Activated CD4-positive, CD25-positive, alpha-beta regulatory T cell treated with anti-CD3 and anti-CD28 coated beads, Interleukin-2, amount 50 U/mL, for 16 hours (primary cell): Measurements from ENCODE around the gene PTPRM.

Source experiments
- DNase-seq: peaks from one replicate; pipeline ENCODE4 v3.0.0-alpha.2; 2020; ENCODE audit warnings: low read depth, low spot score

Gene PTPRM

GRCh38 chr18:8003878-8004675 lies 437.0 kb downstream of the PTPRM start:
- no peak for DNase-seq

GRCh38 chr18:8004792-8005191 lies 437.7 kb downstream of the PTPRM start:
- DNase-seq = no peak

- no peak for DNase-seq
Measured at GRCh38 chr18:8005870-8006569, 438.9 kb downstream of the PTPRM start.

DNA sequence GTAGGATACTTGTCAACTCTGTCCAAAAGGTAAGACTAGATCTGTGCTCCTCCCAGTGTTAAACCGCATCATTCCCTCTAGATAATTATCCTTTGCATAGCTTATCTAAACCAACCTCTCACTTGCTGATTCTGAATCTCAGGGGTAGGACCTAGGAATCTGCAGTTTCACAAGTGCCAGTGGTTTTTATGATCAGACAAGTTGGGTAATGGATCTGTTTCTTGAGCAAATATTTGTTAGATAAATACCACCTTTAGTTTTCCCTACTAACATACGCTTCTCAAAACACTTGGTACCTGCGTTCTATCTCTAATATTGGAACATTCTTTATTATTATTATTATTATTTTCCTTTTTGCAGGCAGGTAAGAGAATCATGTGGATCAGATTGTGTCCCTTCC lies 439.9 kb downstream of the PTPRM start:
- no peak for DNase-seq

DNA sequence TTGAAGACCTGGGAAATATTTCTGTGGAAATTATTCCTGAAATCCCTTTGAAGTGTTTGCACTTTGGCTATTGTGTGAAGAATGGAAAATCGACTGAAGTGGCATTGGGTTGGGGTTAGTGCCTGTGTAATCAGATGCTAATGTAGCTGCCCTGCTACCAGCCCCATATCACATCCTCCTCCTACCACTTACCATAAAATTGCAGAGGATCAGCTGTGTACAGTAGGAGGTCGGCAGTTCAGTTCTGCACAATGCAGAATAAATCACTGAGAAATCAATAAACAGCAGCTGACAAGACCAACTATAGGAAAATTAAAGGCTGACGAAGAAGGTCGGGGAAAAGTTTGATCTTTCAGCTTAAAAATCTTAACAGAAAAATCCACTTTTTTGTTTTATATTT lies 440.9 kb downstream of the PTPRM start:
- DNase-seq = no peak

- DNase-seq = no peak
Measured at GRCh38 chr18:8011361-8011760, 444.2 kb downstream of the PTPRM start.

DNA sequence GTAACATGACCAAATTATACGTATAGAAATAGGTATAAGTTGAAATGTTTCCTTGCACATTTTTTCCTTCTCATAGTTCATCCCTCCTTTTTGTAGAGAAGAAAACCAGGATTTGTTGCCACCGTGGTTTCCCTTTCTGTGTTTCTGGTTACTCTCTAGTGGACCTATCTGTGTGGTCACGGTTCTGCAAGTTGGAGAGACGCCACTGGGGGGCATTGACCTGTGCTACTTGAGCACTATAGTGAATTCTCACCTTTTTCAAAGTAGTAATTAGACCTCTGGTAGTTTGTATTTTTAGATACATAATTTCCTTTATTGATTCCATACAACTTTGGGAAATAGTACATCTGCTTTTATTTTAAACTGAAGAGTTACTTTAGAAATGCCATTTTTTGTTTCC lies 444.8 kb downstream of the PTPRM start:
- DNase-seq = no peak

- no peak for DNase-seq
Measured at GRCh38 chr18:8018701-8019331, 451.7 kb downstream of the PTPRM start.

DNA sequence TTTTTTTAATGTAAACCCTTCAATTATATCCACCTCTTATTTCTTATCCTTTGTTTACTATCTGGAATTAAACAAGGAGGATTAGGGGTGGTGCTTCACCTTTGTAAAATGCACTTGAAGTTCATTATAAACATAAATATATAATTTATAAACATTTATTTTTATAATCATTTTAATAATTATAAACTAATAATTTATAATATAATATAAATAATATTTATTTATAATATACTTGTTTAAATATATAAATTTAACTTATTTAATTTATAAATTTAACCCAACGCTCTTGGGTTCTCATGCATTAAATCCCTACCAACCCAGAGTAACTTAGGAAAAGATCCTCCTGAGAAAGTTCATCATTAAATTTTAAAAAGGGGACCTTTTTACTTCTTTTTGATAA lies 452.5 kb downstream of the PTPRM start:
- no peak for DNase-seq

GRCh38 chr18:8020132-8020846 lies 453.2 kb downstream of the PTPRM start:
- DNase-seq = no peak

DNA sequence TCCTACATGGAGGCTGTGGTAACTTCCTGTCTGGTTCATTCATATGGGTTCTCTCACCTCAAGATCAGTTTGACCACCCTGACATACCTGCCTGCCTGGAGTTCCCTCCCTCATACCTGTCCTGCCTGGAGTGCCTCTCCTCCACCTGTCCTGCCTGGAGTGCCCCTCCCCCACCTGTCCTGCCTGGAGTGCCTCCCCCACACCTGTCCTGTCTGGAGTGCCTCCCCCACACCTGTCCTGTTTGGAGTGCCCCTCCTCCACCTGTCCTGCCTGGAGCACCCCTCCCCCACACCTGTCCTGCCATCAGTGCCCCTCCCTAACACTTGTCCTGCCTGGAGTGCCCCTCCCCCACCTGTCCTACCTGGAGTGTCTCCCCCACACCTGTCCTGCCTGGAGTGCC lies 461.9 kb downstream of the PTPRM start:
- no peak for DNase-seq

DNA sequence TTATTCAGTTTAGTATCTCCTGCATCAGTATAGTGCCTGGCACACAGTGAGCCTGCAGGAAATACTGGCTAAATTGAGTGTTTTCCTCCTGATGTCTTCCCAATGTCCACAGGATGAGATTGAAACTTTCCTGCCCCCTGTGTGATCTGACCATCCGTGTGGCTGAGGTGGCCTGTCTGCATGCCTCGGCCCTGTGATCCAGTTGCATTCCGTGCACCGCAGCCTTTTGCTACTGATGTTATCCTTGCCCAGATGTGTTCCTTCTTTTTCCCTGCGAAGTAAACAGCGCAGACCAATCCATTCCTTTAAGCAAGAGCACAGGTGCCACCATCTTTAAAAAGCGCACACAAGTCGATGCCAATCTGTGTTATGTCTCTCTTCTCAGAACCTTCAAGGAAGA lies 462.6 kb downstream of the PTPRM start:
- no peak for DNase-seq

DNA sequence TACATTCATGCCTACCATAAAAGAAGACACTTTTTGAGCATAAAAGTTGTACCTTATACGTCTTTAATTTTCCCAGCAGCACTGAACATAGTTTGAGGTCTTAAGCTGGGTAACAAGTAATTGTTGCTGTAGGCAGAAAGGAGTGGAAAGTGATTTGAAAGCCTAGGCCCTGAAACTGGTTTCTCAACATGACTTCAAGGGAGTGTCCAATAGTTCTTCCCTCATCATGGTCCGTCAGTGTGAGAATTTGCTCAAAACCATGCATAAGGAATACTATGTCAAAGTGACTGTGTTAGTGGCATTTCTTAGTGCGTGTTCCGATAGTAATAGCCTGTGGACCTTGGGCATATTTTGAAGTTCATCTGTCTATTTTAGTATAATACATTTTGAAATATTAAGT lies 463.1 kb downstream of the PTPRM start:
- DNase-seq = no peak

DNA sequence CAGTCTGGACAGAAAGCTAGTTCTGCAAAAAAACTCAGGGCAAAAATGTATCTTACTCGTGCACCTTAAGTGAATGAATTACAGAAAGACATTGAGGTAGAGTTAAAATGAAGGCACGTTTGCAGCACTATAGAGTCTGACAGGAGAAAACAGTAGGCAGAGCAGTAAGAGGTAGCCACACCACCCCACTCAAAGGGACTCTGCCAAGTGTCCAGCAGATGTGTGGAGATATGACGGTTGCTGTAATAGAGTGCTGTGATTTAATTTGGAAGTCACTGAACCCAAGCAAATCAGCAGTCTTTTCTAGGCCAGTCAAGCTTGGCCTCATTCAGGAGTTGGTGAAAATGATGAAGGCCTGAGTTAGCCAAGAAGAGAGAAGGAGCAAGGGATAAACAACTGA lies 464.4 kb downstream of the PTPRM start:
- DNase-seq = no peak

GRCh38 chr18:8034674-8035073 lies 467.6 kb downstream of the PTPRM start:
- no peak for DNase-seq

GRCh38 chr18:8036551-8036950 lies 469.4 kb downstream of the PTPRM start:
- DNase-seq = no peak

DNA sequence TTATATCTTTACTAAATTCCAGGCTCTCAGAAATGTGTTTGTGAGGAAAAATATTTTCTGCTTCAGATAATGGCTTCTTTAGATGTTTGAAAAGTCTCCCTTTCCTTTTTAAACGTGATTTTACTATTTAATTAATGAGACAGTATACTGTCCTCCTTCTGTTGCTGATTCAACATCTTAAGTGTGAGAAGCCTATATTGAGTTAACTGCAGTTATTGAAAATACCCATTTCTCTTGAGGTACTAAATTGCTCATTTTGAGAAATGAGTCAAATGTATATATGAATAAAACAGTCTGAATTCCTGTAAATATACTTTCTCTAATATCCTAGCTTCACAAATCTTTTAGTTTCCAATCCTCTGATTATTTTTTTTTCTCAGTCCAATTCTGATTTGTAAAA lies 470.2 kb downstream of the PTPRM start:
- DNase-seq = no peak

- DNase-seq = no peak
Measured at GRCh38 chr18:8040021-8040420, 472.9 kb downstream of the PTPRM start.

DNA sequence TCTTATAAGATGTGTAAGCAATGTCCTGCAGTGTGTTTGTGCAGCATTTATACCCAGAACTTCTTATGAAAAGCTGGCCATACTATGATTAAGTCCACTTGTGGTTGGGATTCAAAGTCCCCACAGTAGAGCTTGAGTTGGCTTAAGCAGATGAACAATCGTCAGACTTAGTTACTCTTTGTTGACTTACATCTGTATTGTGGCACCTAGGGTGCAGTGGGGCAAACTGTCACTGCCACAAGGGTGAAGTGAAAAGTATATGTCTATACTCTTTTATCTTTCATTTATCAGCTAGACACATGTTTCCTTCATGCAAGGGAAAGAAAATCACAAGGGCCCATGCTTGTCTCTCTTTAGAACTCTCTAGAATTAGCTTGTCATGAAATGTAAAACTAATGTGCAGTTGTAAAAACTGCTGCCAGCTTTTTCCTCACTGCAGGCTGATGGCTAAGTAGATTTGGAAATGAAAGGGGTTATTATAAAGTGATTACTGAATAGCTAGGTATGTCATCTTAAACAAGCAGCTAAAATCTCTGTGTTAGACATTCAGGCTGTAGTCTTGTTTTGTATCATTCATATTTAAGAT lies 474.5 kb downstream of the PTPRM start:
- DNase-seq = no peak

GRCh38 chr18:8044004-8044403 lies 476.9 kb downstream of the PTPRM start:
- no peak for DNase-seq

DNA sequence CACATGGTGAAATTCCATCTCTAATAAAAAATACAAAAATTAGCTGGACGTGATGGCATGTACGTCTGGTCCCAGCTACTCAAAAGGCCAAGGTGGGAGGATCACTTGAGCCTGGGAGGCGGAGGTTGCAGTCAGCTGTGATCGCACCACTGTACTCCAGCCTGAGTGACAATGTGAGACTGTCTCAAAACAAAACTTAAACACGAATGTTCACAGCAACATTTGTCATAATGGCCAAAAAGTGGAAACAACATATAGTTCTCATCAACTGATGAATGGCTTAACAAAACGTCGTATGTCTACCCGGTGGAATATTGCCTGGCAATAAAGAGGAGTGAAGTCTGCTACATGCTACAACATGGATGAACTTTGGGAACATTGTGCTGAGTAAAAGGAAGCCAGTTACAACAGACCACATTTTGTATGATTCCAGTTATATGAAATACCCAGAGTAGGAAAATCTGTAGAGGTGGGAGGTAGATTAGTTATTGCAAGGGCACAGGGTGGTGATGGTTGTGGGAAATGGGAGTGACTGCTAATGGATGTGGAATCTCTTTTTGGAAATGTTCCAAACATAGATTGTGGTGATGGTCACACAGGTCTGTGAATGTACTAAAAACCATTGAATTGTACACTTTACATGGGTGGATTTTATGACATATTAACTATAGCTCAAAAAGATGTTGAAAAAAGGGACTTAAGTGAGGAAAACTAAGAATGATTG lies 478.2 kb downstream of the PTPRM start:
- DNase-seq = no peak
